Glomerular visceral epithelial cell (primary cell): ENCODE measurements around the gene P2RY4.
"Not testable (repeated sequence)": the region's sequence is repeated elsewhere in the genome, so short reads cannot be mapped to it uniquely, and the experiment has no call there.

ENCODE experiments used
- DNase-seq: peaks from one replicate; pipeline ENCODE4 v3.0.0-alpha.2; 2016; ENCODE audit errors: extremely low spot score

Gene P2RY4

DNA sequence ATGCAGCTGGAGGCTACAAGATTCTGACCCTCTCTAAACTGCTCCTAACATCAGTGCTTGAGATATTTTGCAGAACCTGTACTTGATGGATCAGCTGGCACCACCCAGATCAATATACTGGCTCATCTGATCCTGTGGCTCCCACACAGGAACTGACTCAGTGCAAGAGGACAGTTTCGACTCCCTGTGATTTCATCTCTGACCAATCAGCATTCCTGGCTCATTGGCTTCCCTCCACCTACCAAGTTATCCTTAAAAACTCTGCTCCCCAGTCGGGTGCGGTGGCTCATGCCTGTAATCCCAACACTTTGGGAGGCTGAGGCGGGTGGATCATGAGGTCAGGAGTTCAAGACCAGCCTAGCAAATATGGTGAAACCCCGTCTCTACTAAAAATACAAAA is 16.4 kb downstream of the P2RY4 start:
- DNase-seq = not testable (repeated sequence)

DNA sequence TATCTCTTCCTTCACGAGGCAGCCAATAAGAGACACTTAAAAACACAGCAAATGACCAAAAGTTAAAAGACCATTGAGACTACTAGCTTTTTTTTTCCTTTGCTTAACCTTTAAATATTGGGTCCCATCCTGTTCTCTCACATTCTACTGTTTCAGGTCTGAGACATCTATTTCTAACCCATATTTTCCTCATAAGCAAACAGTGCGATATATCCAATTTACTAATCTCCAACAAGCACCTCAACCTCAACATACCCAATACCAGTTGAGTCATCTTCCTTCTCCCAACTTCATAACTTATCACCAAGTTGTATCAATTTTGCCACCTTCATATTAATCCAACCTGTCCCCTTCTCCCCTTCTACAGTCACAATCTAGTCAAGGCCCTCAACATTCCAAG is 18.5 kb downstream of the P2RY4 start:
- DNase-seq = no peak

- DNase-seq = no peak
These were observed 19.3 kb downstream of the P2RY4 start for GRCh38 chrX:70240751-70241150.

DNA sequence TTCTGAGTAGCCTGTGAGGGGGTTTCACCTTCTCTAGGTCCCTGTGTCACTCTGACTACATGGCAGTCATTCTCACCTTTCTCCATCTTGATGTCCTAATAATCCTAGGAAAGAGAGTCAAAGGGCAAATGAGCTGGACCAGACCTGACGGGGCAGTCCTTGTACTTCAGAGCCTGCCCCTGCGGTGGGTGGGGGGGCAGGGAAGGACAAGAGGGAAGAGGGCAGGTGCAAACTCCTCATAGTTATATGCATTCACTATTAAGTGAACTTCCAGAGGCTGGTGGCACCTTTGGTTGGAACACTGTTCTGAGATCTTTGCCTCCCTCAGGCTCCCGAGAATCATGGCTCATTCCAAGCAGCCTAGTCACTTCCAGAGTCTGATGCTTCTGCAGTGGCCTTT is 25.6 kb downstream of the P2RY4 start, which contains the start of gene AWAT1:
Gene AWAT1, plus strand, starts transcription at position 301 of the 400 bp plus-strand sequence. Its CDS starts 41 bp downstream, at position 342.
- no peak for DNase-seq

DNA sequence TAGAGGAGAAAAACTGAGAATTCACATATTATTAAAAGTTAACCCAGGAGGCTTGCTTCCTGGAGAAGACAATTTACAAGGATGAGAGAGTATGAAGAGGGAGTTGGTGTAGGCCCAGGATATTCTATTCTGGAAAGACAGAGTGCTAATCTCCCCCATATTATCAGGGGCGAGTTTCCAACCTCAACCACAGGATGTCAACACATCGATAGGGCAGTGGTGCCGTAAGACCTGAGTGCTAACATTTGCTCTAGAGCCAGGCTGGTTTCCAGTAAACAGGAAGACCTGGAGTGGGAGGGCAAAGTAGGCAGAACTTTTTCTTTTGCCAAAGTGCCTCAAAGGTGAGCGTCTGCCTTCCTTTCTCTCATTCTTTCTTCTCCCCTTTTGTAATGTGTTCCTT is 28.3 kb downstream of the P2RY4 start:
- DNase-seq = no peak

- DNase-seq = no peak
These were observed 33.3 kb downstream of the P2RY4 start for GRCh38 chrX:70226687-70227086.

- no peak for DNase-seq
These were observed 34.0 kb downstream of the P2RY4 start for GRCh38 chrX:70226048-70226447.

DNA sequence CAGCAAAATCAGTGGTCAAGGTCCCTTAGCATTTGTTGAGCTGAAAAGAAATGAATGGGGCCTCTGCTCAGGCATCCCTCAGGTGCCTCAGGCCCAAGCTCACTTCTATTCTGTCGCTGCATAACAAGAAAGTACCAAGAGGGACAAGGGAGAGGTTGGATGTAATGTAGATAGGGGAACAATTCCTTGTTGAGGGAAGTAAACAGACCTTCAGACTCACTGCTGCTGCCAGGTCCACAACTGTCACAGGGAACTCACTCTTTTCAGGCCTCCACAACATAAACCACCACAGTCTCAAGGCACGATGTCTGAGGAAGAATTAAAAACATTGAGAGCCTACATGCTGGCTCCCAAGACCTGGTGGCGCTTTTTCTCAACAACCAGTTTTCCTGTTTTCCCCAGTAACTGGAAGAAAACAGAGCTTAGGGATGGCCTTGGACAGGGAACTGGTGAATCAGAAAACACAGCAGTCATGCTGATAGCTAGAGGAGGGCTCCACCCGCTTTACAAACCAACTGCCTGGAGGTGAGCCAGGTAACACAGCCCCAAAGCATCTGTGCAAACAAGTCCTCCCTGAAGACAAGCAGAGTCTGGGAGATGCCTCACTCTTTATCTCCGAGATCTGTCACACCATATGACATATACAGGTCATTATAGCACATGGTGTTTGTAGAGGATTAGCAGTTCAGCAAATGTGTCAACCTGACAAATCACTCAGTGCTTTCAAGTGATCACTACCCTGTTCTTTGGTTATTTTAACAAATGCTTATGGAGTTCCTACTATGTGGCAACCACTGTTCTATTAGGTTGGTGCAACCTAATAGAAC is 39.9 kb downstream of the P2RY4 start:
- peak; percentile 72 for DNase-seq

DNA sequence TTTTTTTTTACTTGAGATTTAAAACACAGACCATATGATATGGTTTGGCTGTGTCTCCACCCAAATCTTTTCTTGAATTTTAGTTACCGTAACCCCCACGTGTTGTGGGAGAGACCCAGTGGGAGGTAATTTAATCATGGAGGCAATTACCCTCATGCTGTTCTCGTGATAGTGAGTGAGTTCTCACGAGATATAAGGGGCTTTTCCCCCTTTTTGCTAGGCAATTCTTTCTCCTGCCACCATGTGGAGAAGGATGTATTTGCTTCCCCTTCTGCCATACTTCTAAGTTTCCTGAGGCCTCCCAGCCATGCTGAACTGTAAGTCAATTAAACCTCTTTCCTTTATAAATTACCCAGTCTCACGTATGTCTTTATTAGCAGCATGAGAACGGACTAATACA is 50.4 kb downstream of the P2RY4 start:
- not testable (repeated sequence) for DNase-seq

GRCh38 chrX:70208479-70208878 is 51.5 kb downstream of the P2RY4 start:
- DNase-seq = no peak
